Measurements from ENCODE around the gene CCN5. TPM values are rescaled to one million over a fixed set of nuclear protein-coding genes. Genes with fewer than 3 reads are reported as not detected.
"Not testable (repeated sequence)": the region's sequence is repeated elsewhere in the genome, so short reads cannot be mapped to it uniquely, and the experiment has no call there.

Gene CCN5
- polyA plus RNA-seq, 2 donors = 24.5 to 48.2 TPM

GRCh38 chr20:44693627-44694026, 21.5 kb upstream of the CCN5 start:
- Histone ChIP-seq H3K27me3 (ENCODE audit: control insufficient read depth in 1 of 2, insufficient read depth in 2 of 2, low read length in 2 of 2) (no peaks in the 10 kb centered on the region), H3K9me3 (ENCODE audit: control insufficient read depth in 2 of 2, insufficient read depth in 1 of 2, low read depth in 1 of 2, low read length in 1 of 2) (no peaks in the 10 kb centered on the region), H3K36me3 (ENCODE audit: control insufficient read depth in 2 of 2, insufficient read depth in 2 of 2, low read length in 1 of 2) (no peaks in the 10 kb centered on the region), H3K27ac (ENCODE audit: low read depth in 2 of 2, low read length in 1 of 2) (peak overlapping the region; percentile 49), H3K4me1 (ENCODE audit: control insufficient read depth in 2 of 2, insufficient read depth in 2 of 2, low read length in 1 of 2) (peaks cover 0 to 3% of the 10 kb centered on the region in 2 donors), H3K4me3 (ENCODE audit: low read depth in 1 of 2, low read length in 2 of 2) (no peak overlapping the region)

GRCh38 chr20:44694159-44694558, 21.0 kb upstream of the CCN5 start:
- peaks cover 0 to 3% of the 10 kb centered on the region in 2 donors for H3K4me1 ChIP-seq (ENCODE audit: control insufficient read depth in 2 of 2, insufficient read depth in 2 of 2, low read length in 1 of 2)
- no peak overlapping the region for H3K4me3 ChIP-seq (ENCODE audit: low read depth in 1 of 2, low read length in 2 of 2)
- no peaks in the 10 kb centered on the region for H3K36me3 ChIP-seq (ENCODE audit: control insufficient read depth in 2 of 2, insufficient read depth in 2 of 2, low read length in 1 of 2)
- WGBS, 2 donors = 88 to 93% methylated on average over 4 of the region's 4 CpGs
- H3K27ac ChIP-seq (ENCODE audit: low read depth in 2 of 2, low read length in 1 of 2) = peak overlapping the region; percentile 49 to 68
- H3K9me3 ChIP-seq (ENCODE audit: control insufficient read depth in 2 of 2, insufficient read depth in 1 of 2, low read depth in 1 of 2, low read length in 1 of 2) = no peaks in the 10 kb centered on the region
- H3K27me3 ChIP-seq (ENCODE audit: control insufficient read depth in 1 of 2, insufficient read depth in 2 of 2, low read length in 2 of 2) = no peaks in the 10 kb centered on the region

GRCh38 chr20:44695295-44695673, 19.9 kb upstream of the CCN5 start:
- H3K36me3 ChIP-seq (ENCODE audit: control insufficient read depth in 2 of 2, insufficient read depth in 2 of 2, low read length in 1 of 2) = no peaks in the 10 kb centered on the region
- WGBS, 2 donors = 55 to 56% methylated on average over 2 of the region's 2 CpGs
- peak overlapping the region; percentile 72 to 88 for H3K27ac ChIP-seq (ENCODE audit: low read depth in 2 of 2, low read length in 1 of 2)
- no peaks in the 10 kb centered on the region for H3K27me3 ChIP-seq (ENCODE audit: control insufficient read depth in 1 of 2, insufficient read depth in 2 of 2, low read length in 2 of 2)
- no peaks in the 10 kb centered on the region for H3K9me3 ChIP-seq (ENCODE audit: control insufficient read depth in 2 of 2, insufficient read depth in 1 of 2, low read depth in 1 of 2, low read length in 1 of 2)
- no peak overlapping the region for H3K4me3 ChIP-seq (ENCODE audit: low read depth in 1 of 2, low read length in 2 of 2)
- H3K4me1 ChIP-seq (ENCODE audit: control insufficient read depth in 2 of 2, insufficient read depth in 2 of 2, low read length in 1 of 2) = peaks cover 0 to 3% of the 10 kb centered on the region in 2 donors

GRCh38 chr20:44695674-44696300, 19.4 kb upstream of the CCN5 start:
- Histone ChIP-seq H3K36me3 (ENCODE audit: control insufficient read depth in 2 of 2, insufficient read depth in 2 of 2, low read length in 1 of 2) (no peaks in the 10 kb centered on the region), H3K4me3 (ENCODE audit: low read depth in 1 of 2, low read length in 2 of 2) (no peak overlapping the region), H3K27ac (ENCODE audit: low read depth in 2 of 2, low read length in 1 of 2) (peak overlapping the region; percentile 37 to 61), H3K9me3 (ENCODE audit: control insufficient read depth in 2 of 2, insufficient read depth in 1 of 2, low read depth in 1 of 2, low read length in 1 of 2) (no peaks in the 10 kb centered on the region), H3K4me1 (ENCODE audit: control insufficient read depth in 2 of 2, insufficient read depth in 2 of 2, low read length in 1 of 2) (peaks cover 0 to 3% of the 10 kb centered on the region in 2 donors), H3K27me3 (ENCODE audit: control insufficient read depth in 1 of 2, insufficient read depth in 2 of 2, low read length in 2 of 2) (no peaks in the 10 kb centered on the region)

GRCh38 chr20:44696315-44696714, 18.9 kb upstream of the CCN5 start:
- Histone ChIP-seq H3K27me3 (ENCODE audit: control insufficient read depth in 1 of 2, insufficient read depth in 2 of 2, low read length in 2 of 2) (no peaks in the 10 kb centered on the region), H3K4me3 (ENCODE audit: low read depth in 1 of 2, low read length in 2 of 2) (no peak overlapping the region), H3K9me3 (ENCODE audit: control insufficient read depth in 2 of 2, insufficient read depth in 1 of 2, low read depth in 1 of 2, low read length in 1 of 2) (no peaks in the 10 kb centered on the region), H3K4me1 (ENCODE audit: control insufficient read depth in 2 of 2, insufficient read depth in 2 of 2, low read length in 1 of 2) (peaks cover 0 to 3% of the 10 kb centered on the region in 2 donors), H3K36me3 (ENCODE audit: control insufficient read depth in 2 of 2, insufficient read depth in 2 of 2, low read length in 1 of 2) (no peaks in the 10 kb centered on the region), H3K27ac (ENCODE audit: low read depth in 2 of 2, low read length in 1 of 2) (peak overlapping the region; percentile 37 to 61)
- WGBS, 2 donors = 81 to 89% methylated on average over 3 of the region's 3 CpGs

GRCh38 chr20:44697041-44697440, 18.1 kb upstream of the CCN5 start:
- H3K27ac ChIP-seq (ENCODE audit: low read depth in 2 of 2, low read length in 1 of 2); H3K4me3 ChIP-seq (ENCODE audit: low read depth in 1 of 2, low read length in 2 of 2); H3K36me3 ChIP-seq (ENCODE audit: control insufficient read depth in 2 of 2, insufficient read depth in 2 of 2, low read length in 1 of 2); H3K4me1 ChIP-seq (ENCODE audit: control insufficient read depth in 2 of 2, insufficient read depth in 2 of 2, low read length in 1 of 2); H3K9me3 ChIP-seq (ENCODE audit: control insufficient read depth in 2 of 2, insufficient read depth in 1 of 2, low read depth in 1 of 2, low read length in 1 of 2); H3K27me3 ChIP-seq (ENCODE audit: control insufficient read depth in 1 of 2, insufficient read depth in 2 of 2, low read length in 2 of 2): not testable (repeated sequence)
- WGBS, 2 donors = 96% methylated on average over 5 of the region's 5 CpGs

GRCh38 chr20:44698351-44698750, 16.8 kb upstream of the CCN5 start:
- peak overlapping the region in 1 of 2 donors; percentile 52 for H3K27ac ChIP-seq (ENCODE audit: low read depth in 2 of 2, low read length in 1 of 2)
- WGBS, 2 donors = 47 to 50% methylated on average over 3 of the region's 3 CpGs

GRCh38 chr20:44700306-44700705, 14.9 kb upstream of the CCN5 start:
- Histone ChIP-seq H3K9me3 (ENCODE audit: control insufficient read depth in 2 of 2, insufficient read depth in 1 of 2, low read depth in 1 of 2, low read length in 1 of 2) (no peaks in the 10 kb centered on the region), H3K4me3 (ENCODE audit: low read depth in 1 of 2, low read length in 2 of 2) (no peak overlapping the region), H3K4me1 (ENCODE audit: control insufficient read depth in 2 of 2, insufficient read depth in 2 of 2, low read length in 1 of 2) (peaks cover 2 to 4% of the 10 kb centered on the region in 2 donors), H3K27me3 (ENCODE audit: control insufficient read depth in 1 of 2, insufficient read depth in 2 of 2, low read length in 2 of 2) (no peaks in the 10 kb centered on the region), H3K27ac (ENCODE audit: low read depth in 2 of 2, low read length in 1 of 2) (no peak overlapping the region), H3K36me3 (ENCODE audit: control insufficient read depth in 2 of 2, insufficient read depth in 2 of 2, low read length in 1 of 2) (no peaks in the 10 kb centered on the region)
- WGBS, 2 donors = 88 to 91% methylated on average over 11 of the region's 11 CpGs

More at GRCh38 chr20:44698351-44698750, 16.8 kb upstream of the CCN5 start:
- Histone ChIP-seq H3K36me3 (ENCODE audit: control insufficient read depth in 2 of 2, insufficient read depth in 2 of 2, low read length in 1 of 2) (no peaks in the 10 kb centered on the region), H3K4me1 (ENCODE audit: control insufficient read depth in 2 of 2, insufficient read depth in 2 of 2, low read length in 1 of 2) (peaks cover 2 to 4% of the 10 kb centered on the region in 2 donors), H3K4me3 (ENCODE audit: low read depth in 1 of 2, low read length in 2 of 2) (no peak overlapping the region), H3K27me3 (ENCODE audit: control insufficient read depth in 1 of 2, insufficient read depth in 2 of 2, low read length in 2 of 2) (no peaks in the 10 kb centered on the region), H3K9me3 (ENCODE audit: control insufficient read depth in 2 of 2, insufficient read depth in 1 of 2, low read depth in 1 of 2, low read length in 1 of 2) (no peaks in the 10 kb centered on the region)

GRCh38 chr20:44701118-44701857, 13.9 kb upstream of the CCN5 start:
- Histone ChIP-seq H3K36me3 (ENCODE audit: control insufficient read depth in 2 of 2, insufficient read depth in 2 of 2, low read length in 1 of 2) (no peaks in the 10 kb centered on the region), H3K27me3 (ENCODE audit: control insufficient read depth in 1 of 2, insufficient read depth in 2 of 2, low read length in 2 of 2) (no peaks in the 10 kb centered on the region), H3K4me3 (ENCODE audit: low read depth in 1 of 2, low read length in 2 of 2) (no peak overlapping the region), H3K4me1 (ENCODE audit: control insufficient read depth in 2 of 2, insufficient read depth in 2 of 2, low read length in 1 of 2) (peaks cover 2 to 4% of the 10 kb centered on the region in 2 donors), H3K9me3 (ENCODE audit: control insufficient read depth in 2 of 2, insufficient read depth in 1 of 2, low read depth in 1 of 2, low read length in 1 of 2) (no peaks in the 10 kb centered on the region), H3K27ac (ENCODE audit: low read depth in 2 of 2, low read length in 1 of 2) (no peak overlapping the region)
- 73 to 74% methylated on average over 15 of the region's 15 CpGs for WGBS, 2 donors

GRCh38 chr20:44701858-44702256, 13.3 kb upstream of the CCN5 start:
- Histone ChIP-seq H3K4me1 (ENCODE audit: control insufficient read depth in 2 of 2, insufficient read depth in 2 of 2, low read length in 1 of 2) (peaks cover 2 to 4% of the 10 kb centered on the region in 2 donors), H3K27me3 (ENCODE audit: control insufficient read depth in 1 of 2, insufficient read depth in 2 of 2, low read length in 2 of 2) (no peaks in the 10 kb centered on the region), H3K4me3 (ENCODE audit: low read depth in 1 of 2, low read length in 2 of 2) (no peak overlapping the region), H3K36me3 (ENCODE audit: control insufficient read depth in 2 of 2, insufficient read depth in 2 of 2, low read length in 1 of 2) (no peaks in the 10 kb centered on the region), H3K9me3 (ENCODE audit: control insufficient read depth in 2 of 2, insufficient read depth in 1 of 2, low read depth in 1 of 2, low read length in 1 of 2) (no peaks in the 10 kb centered on the region), H3K27ac (ENCODE audit: low read depth in 2 of 2, low read length in 1 of 2) (no peak overlapping the region)
- 81 to 82% methylated on average over 7 of the region's 7 CpGs for WGBS, 2 donors

All from esophagus (tissue), 2 donors.